GM06990 (cell line): ENCODE data around the gene EBLN2.

ENCODE experiments used
- DNase-seq: peaks from one replicate; pipeline ENCODE4 v3.0.0-alpha.2; 2011; ENCODE audit not compliant: insufficient read length; ENCODE audit errors: extremely low read depth
- H3K27me3 ChIP-seq: replicated peaks from 2 replicates; pipeline ENCODE4 v1.6.0; 2011; ENCODE audit warnings: low read length; ENCODE audit not compliant: control insufficient read depth, insufficient read depth
- H3K36me3 ChIP-seq: 2 replicates; pipeline ENCODE4 v1.5.1; 2011; ENCODE audit warnings: low read length; ENCODE audit not compliant: control insufficient read depth, insufficient read depth
- H3K4me3 ChIP-seq: replicated peaks from 2 replicates; pipeline ENCODE4 v1.5.1; 2011; ENCODE audit warnings: low read depth, mild to moderate bottlenecking, control low read depth, low read length
- CTCF ChIP-seq: IDR thresholded peaks from 2 replicates; pipeline ENCODE4 v1.5.1; 2011; ENCODE audit warnings: low read length, control low read depth, mild to moderate bottlenecking, inconsistent platforms; ENCODE audit not compliant: insufficient read depth, poor library complexity, severe bottlenecking

Gene EBLN2

GRCh38 chr3:73070675-73071575, 9.5 kb downstream of the EBLN2 start:
- no peaks in the 10 kb centered on the region for H3K27me3 ChIP-seq
- no peak overlapping the region for H3K4me3 ChIP-seq
- TF ChIP-seq CTCF: no peak
- no peak for DNase-seq
- H3K36me3 ChIP-seq: no peaks in the 10 kb centered on the region

- Histone ChIP-seq H3K27me3 (no peaks in the 10 kb centered on the region), H3K36me3 (no peaks in the 10 kb centered on the region), H3K4me3 (no peak overlapping the region)
- TF ChIP-seq CTCF: no peak
- no peak for DNase-seq
These were observed 10.5 kb downstream of the EBLN2 start for GRCh38 chr3:73071952-73072351.

- no peaks in the 10 kb centered on the region for H3K36me3 ChIP-seq
- DNase-seq: no peak
- no peak for TF ChIP-seq CTCF
- H3K27me3 ChIP-seq: no peaks in the 10 kb centered on the region
- H3K4me3 ChIP-seq: no peak overlapping the region
These were observed 11.2 kb downstream of the EBLN2 start for GRCh38 chr3:73072634-73073033.

GRCh38 chr3:73073091-73073707, 11.7 kb downstream of the EBLN2 start:
- no peak for DNase-seq
- no peak overlapping the region for H3K4me3 ChIP-seq

GRCh38 chr3:73074781-73075180, 13.3 kb downstream of the EBLN2 start:
- no peak for TF ChIP-seq CTCF
- no peak for DNase-seq
- H3K4me3 ChIP-seq: no peak overlapping the region
- H3K36me3 ChIP-seq: no peaks in the 10 kb centered on the region
- H3K27me3 ChIP-seq: no peaks in the 10 kb centered on the region

More at GRCh38 chr3:73073091-73073707, 11.7 kb downstream of the EBLN2 start:
- no peaks in the 10 kb centered on the region for H3K36me3 ChIP-seq
- TF ChIP-seq CTCF: no peak
- no peaks in the 10 kb centered on the region for H3K27me3 ChIP-seq
